Stimulated activated CD8-positive, alpha-beta memory T cell treated with anti-CD3 and anti-CD28 coated beads, Interleukin-12 subunit alpha, Interleukin-12 subunit beta, amount 100 ng/mL, for 1 hour (primary cell): ENCODE results near the gene YIPF3.
"Not testable (repeated sequence)": the region's sequence is repeated elsewhere in the genome, so short reads cannot be mapped to it uniquely, and the experiment has no call there.

ENCODE experiments used
- DNase-seq: peaks from one replicate; pipeline ENCODE4 v3.0.0-alpha.2; 2020; ENCODE audit warnings: low read depth

YIPF3 gene

GRCh38 chr6:43491750-43492661 is 24.7 kb downstream of the YIPF3 start:
- DNase-seq = no peak

- DNase-seq = no peak
Observed at GRCh38 chr6:43490523-43490939, 26.2 kb downstream of the YIPF3 start.

GRCh38 chr6:43489277-43490072 is 27.3 kb downstream of the YIPF3 start:
- DNase-seq = no peak

- no peak for DNase-seq
Observed at GRCh38 chr6:43488667-43489276, 28.0 kb downstream of the YIPF3 start.

- DNase-seq = no peak
Observed at GRCh38 chr6:43481591-43482236, 35.0 kb downstream of the YIPF3 start.

GRCh38 chr6:43481075-43481474 is 35.7 kb downstream of the YIPF3 start:
- DNase-seq = no peak

- DNase-seq = no peak
Observed at GRCh38 chr6:43478008-43478372, 38.7 kb downstream of the YIPF3 start.

- peak; percentile 97 for DNase-seq
Observed at GRCh38 chr6:43477235-43478007, 39.3 kb downstream of the YIPF3 start, which contains the start of gene TJAP1. Gene TJAP1, plus strand, starts transcription at chr6:43477570. Its CDS starts 21,432 bp downstream, at chr6:43499002.

GRCh38 chr6:43476746-43477145 is 40.0 kb downstream of the YIPF3 start:
- no peak for DNase-seq

- no peak for DNase-seq
Observed at GRCh38 chr6:43475516-43475915, 41.2 kb downstream of the YIPF3 start.

- DNase-seq = no peak
Observed at GRCh38 chr6:43472515-43472914, 44.2 kb downstream of the YIPF3 start.

- no peak for DNase-seq
Observed at GRCh38 chr6:43471399-43471798, 45.3 kb downstream of the YIPF3 start.

- no peak for DNase-seq
Observed at GRCh38 chr6:43469947-43470346, 46.8 kb downstream of the YIPF3 start.

- DNase-seq = no peak
Observed at GRCh38 chr6:43468748-43469681, 47.7 kb downstream of the YIPF3 start.

- DNase-seq = no peak
Observed at GRCh38 chr6:43468240-43468639, 48.5 kb downstream of the YIPF3 start.

GRCh38 chr6:43467752-43468151 is 49.0 kb downstream of the YIPF3 start:
- DNase-seq = no peak

GRCh38 chr6:43467265-43467664 is 49.5 kb downstream of the YIPF3 start:
- DNase-seq = not testable (repeated sequence)

- no peak for DNase-seq
Observed at GRCh38 chr6:43465948-43466347, 50.8 kb downstream of the YIPF3 start.

GRCh38 chr6:43464337-43464736 is 52.4 kb downstream of the YIPF3 start:
- DNase-seq = no peak

GRCh38 chr6:43461936-43462335 is 54.8 kb downstream of the YIPF3 start:
- no peak for DNase-seq
